Mesenchymal stem cell (in vitro differentiated cells and primary cell): ENCODE results near the gene CCER1. TPM values are rescaled to one million over a fixed set of nuclear protein-coding genes. Genes with fewer than 3 reads are reported as not detected.

Experiments
- DNase-seq: peaks from one replicate; pipeline ENCODE4 v3.0.0-alpha.2; 2013
- H2AFZ ChIP-seq: one replicate; pipeline ENCODE4 v1.6.1; 2013; ENCODE audit warnings: low read depth, mild to moderate bottlenecking, control low read depth, inconsistent platforms, low read length, moderate library complexity
- H2AK5ac ChIP-seq: 2 replicates; pipeline ENCODE4 v1.6.1; 2013; ENCODE audit warnings: low read length, moderate library complexity, mild to moderate bottlenecking, inconsistent platforms; ENCODE audit not compliant: severe bottlenecking
- H2BK120ac ChIP-seq: one replicate; pipeline ENCODE4 v1.6.1; 2013; ENCODE audit warnings: low read depth, mild to moderate bottlenecking, inconsistent platforms, low read length, moderate library complexity
- H2BK12ac ChIP-seq, 2 experiments: one replicate each; pipeline ENCODE4 v1.6.1; 2013; ENCODE audit warnings: inconsistent platforms in 2 of 2, low read length in 2 of 2, mild to moderate bottlenecking in 2 of 2, moderate library complexity in 2 of 2, control low read depth in 1 of 2
- H2BK15ac ChIP-seq: one replicate; pipeline ENCODE4 v1.6.1; 2013; ENCODE audit warnings: mild to moderate bottlenecking, low read depth, inconsistent platforms; ENCODE audit not compliant: poor library complexity, severe bottlenecking
- H2BK5ac ChIP-seq: 2 replicates; pipeline ENCODE4 v1.6.1; 2013; ENCODE audit warnings: low read depth, mild to moderate bottlenecking, low read length, control low read depth, inconsistent platforms; ENCODE audit not compliant: poor library complexity, severe bottlenecking
- H3K14ac ChIP-seq, 2 experiments: one replicate each; pipeline ENCODE4 v1.6.1; 2013; ENCODE audit warnings: inconsistent platforms in 2 of 2, low read length in 2 of 2, control low read depth in 1 of 2, mild to moderate bottlenecking in 1 of 2, moderate library complexity in 1 of 2
- H3K18ac ChIP-seq, 2 experiments: one replicate each; pipeline ENCODE4 v1.6.1; 2013; ENCODE audit warnings: inconsistent platforms in 2 of 2, low read length in 2 of 2, control low read depth in 1 of 2, low read depth in 1 of 2, mild to moderate bottlenecking in 1 of 2
- H3K23ac ChIP-seq, 2 experiments: one replicate each; pipeline ENCODE4 v1.6.1; 2013; ENCODE audit warnings: inconsistent platforms in 2 of 2, low read length in 2 of 2, mild to moderate bottlenecking in 2 of 2, moderate library complexity in 2 of 2, control low read depth in 1 of 2
- H3K27ac ChIP-seq: 2 replicates; pipeline ENCODE4 v1.5.1; 2013; ENCODE audit warnings: mild to moderate bottlenecking, moderate library complexity, low read length, control low read depth, inconsistent platforms; ENCODE audit not compliant: poor library complexity, severe bottlenecking
- H3K27me3 ChIP-seq, 2 experiments: 2 replicates each; pipeline versions ENCODE4 v1.6.1 to v1.7.0; 2013; ENCODE audit warnings: low read length in 2 of 2, mild to moderate bottlenecking in 2 of 2, moderate library complexity in 2 of 2, control low read depth in 1 of 2, inconsistent platforms in 1 of 2; ENCODE audit not compliant: control insufficient read depth in 1 of 2, insufficient read depth in 1 of 2
- H3K36me3 ChIP-seq, 2 experiments: 2 replicates each; pipeline versions ENCODE4 v1.6.1 to v1.7.0; 2013; ENCODE audit warnings: low read length in 2 of 2, control low read depth in 1 of 2, inconsistent platforms in 1 of 2, low read depth in 1 of 2, mild to moderate bottlenecking in 1 of 2; ENCODE audit not compliant: insufficient read depth in 2 of 2, control insufficient read depth in 1 of 2
- H3K4ac ChIP-seq, 2 experiments: one replicate each; pipeline ENCODE4 v1.6.1; 2013; ENCODE audit warnings: inconsistent platforms in 2 of 2, low read length in 2 of 2, mild to moderate bottlenecking in 2 of 2, moderate library complexity in 2 of 2, control low read depth in 1 of 2, low read depth in 1 of 2
- H3K4me1 ChIP-seq: 2 replicates; pipeline ENCODE4 v1.6.1; 2013; ENCODE audit warnings: low read depth, low read length, control low read depth; ENCODE audit not compliant: control insufficient read depth, insufficient read depth
- H3K4me2 ChIP-seq: 2 replicates; pipeline ENCODE4 v1.6.1; 2013; ENCODE audit warnings: low read length, mild to moderate bottlenecking, inconsistent platforms; ENCODE audit not compliant: poor library complexity, severe bottlenecking
- H3K4me3 ChIP-seq, 2 experiments: 2 replicates each; pipeline versions ENCODE4 v1.5.1 to v1.7.0; 2013; ENCODE audit warnings: low read length in 2 of 2, mild to moderate bottlenecking in 2 of 2, control low read depth in 1 of 2, low read depth in 1 of 2; ENCODE audit not compliant: insufficient read depth in 1 of 2
- H3K79me1 ChIP-seq: replicated peaks from 2 replicates; pipeline ENCODE4 v1.6.1; 2013; ENCODE audit warnings: mild to moderate bottlenecking, control low read depth, low read length, inconsistent platforms; ENCODE audit not compliant: poor library complexity, severe bottlenecking
- H3K9ac ChIP-seq: 2 replicates; pipeline ENCODE4 v1.7.0; 2013; ENCODE audit warnings: mild to moderate bottlenecking, low read length, moderate library complexity
- H3K9me3 ChIP-seq: 2 replicates; pipeline ENCODE4 v1.7.0; 2013; ENCODE audit warnings: mild to moderate bottlenecking, low read length; ENCODE audit not compliant: control insufficient read depth
- H4K8ac ChIP-seq: one replicate; pipeline ENCODE4 v1.6.1; 2013; ENCODE audit warnings: inconsistent platforms, mild to moderate bottlenecking, low read length, moderate library complexity
- H4K91ac ChIP-seq: one replicate; pipeline ENCODE4 v1.6.1; 2013; ENCODE audit warnings: mild to moderate bottlenecking, low read length, inconsistent platforms
- WGBS: methylation state at CpG from one replicate; pipeline ENCODE4 v1.1.7; 2013; ENCODE audit warnings: mixed read lengths; 5-methylcytosine and 5-hydroxymethylcytosine counted together
- polyA plus RNA-seq, 2 experiments: library from polyadenylated mRNA; stranded (reverse); fragments of 200-250 nt; gene quantifications; one replicate each; pipeline ENCODE4 v1.2.3, GENCODE V29; 2013

The CCER1 gene, protein sequence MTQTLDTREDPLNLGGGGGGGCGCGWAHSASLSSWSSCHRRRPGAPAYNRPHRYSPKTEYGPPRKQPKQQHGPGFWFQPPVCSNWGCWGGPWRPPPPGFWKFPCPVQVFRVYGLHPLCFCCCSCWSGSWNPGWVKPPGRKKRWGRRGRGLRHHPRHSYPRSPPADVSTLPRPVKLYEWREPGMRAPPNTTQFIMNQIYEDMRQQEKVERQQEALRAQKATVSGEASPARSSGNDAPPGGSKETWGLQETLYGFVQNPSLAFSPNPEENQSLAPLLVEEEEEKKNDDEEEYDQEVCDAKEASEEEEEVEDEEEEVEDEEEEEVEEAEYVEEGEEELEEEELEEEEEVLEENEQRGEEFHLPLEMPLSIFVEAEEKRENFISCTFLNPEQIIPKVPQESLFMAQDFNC
- polyA plus RNA-seq (2013, experiment 1 of 2) = not detected
- not detected for polyA plus RNA-seq (2013, experiment 2 of 2)

- H4K8ac ChIP-seq = no peak within 1 kb of the TSS
- H2BK12ac ChIP-seq = no peak within 1 kb of the TSS
- no peaks in the 10 kb centered on the region for H3K9me3 ChIP-seq
- H3K27me3 ChIP-seq = no peaks in the 10 kb centered on the region
- no peak within 1 kb of the TSS for H3K4me2 ChIP-seq
- no peak within 1 kb of the TSS for H2BK120ac ChIP-seq
- H4K91ac ChIP-seq = no peak within 1 kb of the TSS
- no peaks in the 10 kb centered on the region for H3K79me1 ChIP-seq
- 97% methylated on average over 19 of the region's 22 CpGs for WGBS
- no peak within 1 kb of the TSS for H2BK5ac ChIP-seq
- H3K36me3 ChIP-seq = no peaks in the 10 kb centered on the region
- no peak within 1 kb of the TSS for H3K9ac ChIP-seq
- no peak within 1 kb of the TSS for H3K27ac ChIP-seq
- H2AK5ac ChIP-seq = no peak within 1 kb of the TSS
- H3K4me3 ChIP-seq = no peak within 1 kb of the TSS
- DNase-seq = no peak
- no peak within 1 kb of the TSS for H3K23ac ChIP-seq
- no peak within 1 kb of the TSS for H3K4ac ChIP-seq
- no peak within 1 kb of the TSS for H2BK15ac ChIP-seq
- no peak within 1 kb of the TSS for H3K18ac ChIP-seq
- no peak within 1 kb of the TSS for H3K14ac ChIP-seq
- no peaks in the 10 kb centered on the region for H3K4me1 ChIP-seq
- no peak within 1 kb of the TSS for H2AFZ ChIP-seq
Observed at GRCh38 chr12:90954921-90955320, at the start of gene CCER1. CCER1 (minus strand) TSS chr12:90955176; CDS start chr12:90954742, 434 bp downstream.

- Histone ChIP-seq H3K79me1 (no peaks in the 10 kb centered on the region), H3K4me3 (no peak overlapping the region), H3K9ac (no peak overlapping the region), H3K36me3 (no peaks in the 10 kb centered on the region), H2AK5ac (no peak overlapping the region), H4K8ac (no peak overlapping the region), H3K23ac (no peak overlapping the region), H2BK5ac (no peak overlapping the region), H2BK15ac (no peak overlapping the region), H3K4ac (no peak overlapping the region), H2AFZ (no peak overlapping the region), H2BK120ac (no peak overlapping the region), H2BK12ac (no peak overlapping the region), H3K14ac (no peak overlapping the region), H3K18ac (no peak overlapping the region), H3K27ac (no peak overlapping the region), H3K4me2 (no peak overlapping the region), H3K27me3 (no peaks in the 10 kb centered on the region), H3K4me1 (no peaks in the 10 kb centered on the region), H4K91ac (no peak overlapping the region), H3K9me3 (no peaks in the 10 kb centered on the region)
- no peak for DNase-seq
Observed at GRCh38 chr12:91003737-91004136, 48.8 kb upstream of the CCER1 start.

GRCh38 chr12:91001306-91001705 is 46.3 kb upstream of the CCER1 start:
- H3K9ac ChIP-seq = no peak overlapping the region
- no peak overlapping the region for H2BK120ac ChIP-seq
- H3K27ac ChIP-seq = no peak overlapping the region
- no peak for DNase-seq
- H4K8ac ChIP-seq = no peak overlapping the region
- H3K23ac ChIP-seq = no peak overlapping the region
- H3K36me3 ChIP-seq = no peaks in the 10 kb centered on the region
- no peaks in the 10 kb centered on the region for H3K27me3 ChIP-seq
- H3K4me3 ChIP-seq = no peak overlapping the region
- no peak overlapping the region for H2BK15ac ChIP-seq
- H3K4me1 ChIP-seq = no peaks in the 10 kb centered on the region
- WGBS = 91% methylated on average over 1 of the region's 1 CpG
- no peak overlapping the region for H3K4me2 ChIP-seq
- no peak overlapping the region for H2AFZ ChIP-seq
- no peaks in the 10 kb centered on the region for H3K79me1 ChIP-seq
- H2BK12ac ChIP-seq = no peak overlapping the region
- no peak overlapping the region for H3K4ac ChIP-seq
- H3K18ac ChIP-seq = no peak overlapping the region
- no peak overlapping the region for H2BK5ac ChIP-seq
- no peak overlapping the region for H2AK5ac ChIP-seq
- no peak overlapping the region for H3K14ac ChIP-seq
- H3K9me3 ChIP-seq = no peaks in the 10 kb centered on the region
- no peak overlapping the region for H4K91ac ChIP-seq

- no peak overlapping the region for H3K9ac ChIP-seq
- H3K27ac ChIP-seq = no peak overlapping the region
- H3K4me3 ChIP-seq = no peak overlapping the region
- WGBS = 40% methylated on average over 1 of the region's 2 CpGs
- H3K23ac ChIP-seq = no peak overlapping the region
- H3K18ac ChIP-seq = no peak overlapping the region
- no peak overlapping the region for H2BK12ac ChIP-seq
- no peak overlapping the region for H2AK5ac ChIP-seq
- H3K4me1 ChIP-seq = no peaks in the 10 kb centered on the region
- no peaks in the 10 kb centered on the region for H3K9me3 ChIP-seq
- no peak overlapping the region for H2BK120ac ChIP-seq
- H3K27me3 ChIP-seq = no peaks in the 10 kb centered on the region
- H2AFZ ChIP-seq = no peak overlapping the region
- H2BK15ac ChIP-seq = no peak overlapping the region
- peak; percentile 47 for DNase-seq
- H4K8ac ChIP-seq = no peak overlapping the region
- no peak overlapping the region for H4K91ac ChIP-seq
- no peak overlapping the region for H3K4me2 ChIP-seq
- H2BK5ac ChIP-seq = no peak overlapping the region
- H3K4ac ChIP-seq = no peak overlapping the region
- H3K79me1 ChIP-seq = no peaks in the 10 kb centered on the region
- no peaks in the 10 kb centered on the region for H3K36me3 ChIP-seq
- no peak overlapping the region for H3K14ac ChIP-seq
Observed at GRCh38 chr12:90999966-91000365, 45.0 kb upstream of the CCER1 start.
